ENCODE measurements around the gene ZNF586. TPM values are rescaled to one million over a fixed set of nuclear protein-coding genes. Genes with fewer than 3 reads are reported as not detected.
"Not testable (repeated sequence)": the region's sequence is repeated elsewhere in the genome, so short reads cannot be mapped to it uniquely, and the experiment has no call there.

The ZNF586 gene
- total RNA-seq, 3 donors from 2014 or later (not counting 1 experiment from before 2014, with no cell fraction given), result 24.0 to 33.3 (median 28.2) TPM

- H3K4me1 ChIP-seq (ENCODE audit: control insufficient read depth, insufficient read depth, low read length), result peaks cover 12% of the 10 kb centered on the region
- DNase-seq (no peak), ATAC-seq (no peak)
- peak overlapping the region; percentile 94 for H3K4me3 Mint-ChIP-seq
- H3K36me3 ChIP-seq (ENCODE audit: control insufficient read depth, insufficient read depth, low read length), result no peaks in the 10 kb centered on the region
- intact Hi-C loops (cut with micrococcal nuclease), result no loop called here
- peak overlapping the region; percentile 91 for H3K4me3 ChIP-seq (ENCODE audit: low read length)
- H3K27ac ChIP-seq (ENCODE audit: low read length), result peak overlapping the region; percentile 81
- H3K4me1 Mint-ChIP-seq, result peaks cover 38 to 41% of the 10 kb centered on the region in 2 donors
- 87% methylated on average over 6 of the region's 6 CpGs for WGBS (ENCODE audit: insufficient coverage)
- no peaks in the 10 kb centered on the region for H3K9me3 Mint-ChIP-seq
- peak overlapping the region; percentile 96 to 97 for H3K27ac Mint-ChIP-seq
- no peak for TF ChIP-seq CTCF (IDR thresholded peaks at IDR 0.05)
- H3K27me3 Mint-ChIP-seq (ENCODE audit: low read depth in 2 of 2), result no peaks in the 10 kb centered on the region
- no peaks in the 10 kb centered on the region for H3K9me3 ChIP-seq (ENCODE audit: control insufficient read depth, insufficient read depth, low read length)
- no peaks in the 10 kb centered on the region for H3K36me3 Mint-ChIP-seq
- H3K27me3 ChIP-seq (ENCODE audit: control insufficient read depth, insufficient read depth, low read length), result no peaks in the 10 kb centered on the region
Measured at GRCh38 chr19:57820599-57820998, 51.1 kb downstream of the ZNF586 start.

- peak overlapping the region; percentile 21 for H3K4me3 Mint-ChIP-seq
- H3K9me3 Mint-ChIP-seq; DNase-seq; ATAC-seq; H3K4me3 ChIP-seq (ENCODE audit: low read length); H3K36me3 Mint-ChIP-seq; H3K27me3 ChIP-seq (ENCODE audit: control insufficient read depth, insufficient read depth, low read length); intact Hi-C loops (cut with micrococcal nuclease); H3K27ac ChIP-seq (ENCODE audit: low read length); H3K36me3 ChIP-seq (ENCODE audit: control insufficient read depth, insufficient read depth, low read length); H3K9me3 ChIP-seq (ENCODE audit: control insufficient read depth, insufficient read depth, low read length); H3K27me3 Mint-ChIP-seq (ENCODE audit: low read depth in 2 of 2): not testable (repeated sequence)
- WGBS (ENCODE audit: insufficient coverage), result 86% methylated on average over 1 of the region's 3 CpGs
- peaks cover 12% of the 10 kb centered on the region for H3K4me1 ChIP-seq (ENCODE audit: control insufficient read depth, insufficient read depth, low read length)
- peaks cover 38 to 41% of the 10 kb centered on the region in 2 donors for H3K4me1 Mint-ChIP-seq
- peak overlapping the region; percentile 96 to 97 for H3K27ac Mint-ChIP-seq
Measured at GRCh38 chr19:57821095-57821494, 51.6 kb downstream of the ZNF586 start.

GRCh38 chr19:57821501-57821900 lies 52.0 kb downstream of the ZNF586 start:
- Mint-ChIP-seq H3K4me1 (peaks cover 38 to 41% of the 10 kb centered on the region in 2 donors), H3K27ac (peak overlapping the region in 1 of 2 donors; percentile 96)
- H3K9me3 ChIP-seq (ENCODE audit: control insufficient read depth, insufficient read depth, low read length); H3K36me3 ChIP-seq (ENCODE audit: control insufficient read depth, insufficient read depth, low read length); intact Hi-C loops (cut with micrococcal nuclease); H3K36me3 Mint-ChIP-seq; H3K4me3 Mint-ChIP-seq; DNase-seq; H3K9me3 Mint-ChIP-seq; H3K4me3 ChIP-seq (ENCODE audit: low read length); H3K27ac ChIP-seq (ENCODE audit: low read length); H3K27me3 Mint-ChIP-seq (ENCODE audit: low read depth in 2 of 2); ATAC-seq; H3K27me3 ChIP-seq (ENCODE audit: control insufficient read depth, insufficient read depth, low read length): not testable (repeated sequence)
- H3K4me1 ChIP-seq (ENCODE audit: control insufficient read depth, insufficient read depth, low read length), result peaks cover 12% of the 10 kb centered on the region
- WGBS (ENCODE audit: insufficient coverage), result 100% methylated on average over 2 of the region's 3 CpGs

GRCh38 chr19:57823155-57823554 lies 53.7 kb downstream of the ZNF586 start:
- H3K4me1 Mint-ChIP-seq, result peaks cover 45 to 47% of the 10 kb centered on the region in 2 donors
- H3K9me3 Mint-ChIP-seq, result not testable (repeated sequence)

GRCh38 chr19:57823608-57824007 lies 54.1 kb downstream of the ZNF586 start:
- Mint-ChIP-seq H3K4me1 (peaks cover 45 to 47% of the 10 kb centered on the region in 2 donors), H3K27ac (peak overlapping the region in 1 of 2 donors; percentile 20)
- ATAC-seq; H3K4me3 ChIP-seq (ENCODE audit: low read length); DNase-seq; intact Hi-C loops (cut with micrococcal nuclease); H3K9me3 Mint-ChIP-seq; H3K36me3 Mint-ChIP-seq; H3K4me3 Mint-ChIP-seq; H3K36me3 ChIP-seq (ENCODE audit: control insufficient read depth, insufficient read depth, low read length); H3K27ac ChIP-seq (ENCODE audit: low read length); H3K9me3 ChIP-seq (ENCODE audit: control insufficient read depth, insufficient read depth, low read length); H3K27me3 ChIP-seq (ENCODE audit: control insufficient read depth, insufficient read depth, low read length); H3K27me3 Mint-ChIP-seq (ENCODE audit: low read depth in 2 of 2): not testable (repeated sequence)
- peaks cover 12% of the 10 kb centered on the region for H3K4me1 ChIP-seq (ENCODE audit: control insufficient read depth, insufficient read depth, low read length)
- 95% methylated on average over 4 of the region's 4 CpGs for WGBS (ENCODE audit: insufficient coverage)

More at GRCh38 chr19:57823155-57823554, 53.7 kb downstream of the ZNF586 start:
- 100% methylated on average over 1 of the region's 2 CpGs for WGBS (ENCODE audit: insufficient coverage)
- H3K36me3 Mint-ChIP-seq; intact Hi-C loops (cut with micrococcal nuclease); ATAC-seq; H3K4me3 ChIP-seq (ENCODE audit: low read length); DNase-seq; H3K27me3 Mint-ChIP-seq (ENCODE audit: low read depth in 2 of 2); H3K36me3 ChIP-seq (ENCODE audit: control insufficient read depth, insufficient read depth, low read length); H3K27ac ChIP-seq (ENCODE audit: low read length); H3K4me3 Mint-ChIP-seq; H3K9me3 ChIP-seq (ENCODE audit: control insufficient read depth, insufficient read depth, low read length); H3K27me3 ChIP-seq (ENCODE audit: control insufficient read depth, insufficient read depth, low read length): not testable (repeated sequence)
- peak overlapping the region in 1 of 2 donors; percentile 20 for H3K27ac Mint-ChIP-seq
- H3K4me1 ChIP-seq (ENCODE audit: control insufficient read depth, insufficient read depth, low read length), result peaks cover 12% of the 10 kb centered on the region
